ENCODE results near the gene BGN.

The BGN gene

GRCh38 chrX:153530411-153531129 lies 35.8 kb downstream of the BGN start:
- DNase-seq (ENCODE audit: low spot score) = no peak

GRCh38 chrX:153533091-153533490 lies 38.3 kb downstream of the BGN start:
- DNase-seq (ENCODE audit: low spot score) = no peak

DNA sequence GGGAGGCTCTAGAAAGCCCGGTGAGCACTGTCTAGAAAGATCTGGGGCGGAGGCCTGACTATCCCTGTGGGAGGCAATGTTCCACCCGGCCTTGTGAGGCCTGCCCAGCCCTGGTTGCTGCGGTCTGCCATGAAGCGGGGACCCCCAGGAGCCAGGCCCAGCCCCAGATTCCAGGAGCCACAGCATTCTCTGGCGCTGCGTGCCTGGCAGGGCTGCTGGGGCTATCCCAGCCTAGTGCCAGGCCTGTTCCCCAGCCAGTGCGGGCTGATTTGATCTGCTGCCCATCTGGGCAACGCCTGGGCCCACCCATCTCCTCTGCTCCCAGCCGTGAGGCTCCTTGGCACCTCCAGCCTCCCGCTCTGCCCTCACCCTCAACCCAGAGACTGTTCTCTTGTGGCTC lies 42.3 kb downstream of the BGN start:
- no peak for DNase-seq (ENCODE audit: low spot score)

DNA sequence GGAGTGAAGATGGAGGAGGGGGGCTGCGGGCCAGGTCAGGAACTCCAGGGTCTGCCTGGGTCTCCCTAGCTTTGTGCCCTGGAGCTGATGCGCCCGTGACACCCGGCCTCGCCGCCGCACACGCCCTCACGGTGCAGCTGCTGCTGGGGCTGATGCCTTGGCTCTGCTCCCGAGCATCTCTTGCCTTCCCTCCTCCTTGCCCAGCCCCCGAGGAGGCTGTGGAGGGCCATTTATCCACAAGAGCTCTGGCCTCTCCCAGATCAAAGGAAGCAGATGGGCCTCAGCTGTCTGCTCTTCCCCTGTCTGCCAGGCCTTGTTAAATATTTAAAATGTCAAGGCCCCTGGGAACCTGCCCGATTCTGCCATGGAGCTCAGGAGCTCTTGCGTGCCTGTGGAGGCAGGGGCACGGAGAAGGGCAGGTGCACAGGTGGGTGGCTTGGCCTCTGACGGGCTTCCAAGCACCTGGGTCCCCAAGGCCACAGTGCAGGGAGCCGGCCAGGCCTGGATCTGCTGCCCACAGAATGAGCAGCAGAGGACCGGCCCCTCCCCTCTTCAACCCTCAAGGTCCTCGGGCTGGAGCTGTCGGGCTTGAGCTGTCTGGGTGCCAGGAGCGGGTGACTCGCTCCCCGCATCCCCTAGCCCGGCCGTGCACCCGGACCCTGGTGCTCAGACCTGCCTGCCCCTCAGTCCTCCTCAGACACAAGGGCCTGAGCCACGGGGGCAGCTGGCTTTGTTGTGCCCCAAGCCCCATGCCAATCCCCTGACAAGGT lies 42.9 kb downstream of the BGN start:
- no peak for DNase-seq (ENCODE audit: low spot score)

- no peak for DNase-seq (ENCODE audit: low spot score)
Measured at GRCh38 chrX:153538424-153538823, 43.6 kb downstream of the BGN start.

- DNase-seq (ENCODE audit: low spot score) = peak; percentile 82
Measured at GRCh38 chrX:153539171-153539978, 44.6 kb downstream of the BGN start.

DNA sequence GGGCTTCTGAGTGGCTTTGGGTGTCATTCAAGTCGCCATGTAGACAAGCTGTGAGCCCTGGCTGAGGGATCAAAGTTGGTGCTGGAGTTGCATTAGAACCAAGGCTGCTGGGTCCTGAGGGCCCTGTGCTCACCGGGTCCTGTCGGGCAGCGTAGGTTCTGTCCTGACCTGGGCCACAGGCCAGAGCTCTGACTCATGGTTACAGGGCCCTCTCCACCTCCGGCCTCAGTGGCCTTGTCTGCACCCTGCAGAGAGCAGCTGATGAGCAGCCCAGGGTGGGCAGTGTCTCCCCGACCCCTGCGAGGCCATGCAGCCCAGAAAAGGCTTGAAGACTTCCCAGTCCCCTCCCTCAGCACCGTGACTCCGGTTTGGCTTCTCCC lies 45.2 kb downstream of the BGN start:
- DNase-seq (ENCODE audit: low spot score) = no peak

- DNase-seq (ENCODE audit: low spot score) = no peak
Measured at GRCh38 chrX:153544727-153545126, 49.9 kb downstream of the BGN start.

DNA sequence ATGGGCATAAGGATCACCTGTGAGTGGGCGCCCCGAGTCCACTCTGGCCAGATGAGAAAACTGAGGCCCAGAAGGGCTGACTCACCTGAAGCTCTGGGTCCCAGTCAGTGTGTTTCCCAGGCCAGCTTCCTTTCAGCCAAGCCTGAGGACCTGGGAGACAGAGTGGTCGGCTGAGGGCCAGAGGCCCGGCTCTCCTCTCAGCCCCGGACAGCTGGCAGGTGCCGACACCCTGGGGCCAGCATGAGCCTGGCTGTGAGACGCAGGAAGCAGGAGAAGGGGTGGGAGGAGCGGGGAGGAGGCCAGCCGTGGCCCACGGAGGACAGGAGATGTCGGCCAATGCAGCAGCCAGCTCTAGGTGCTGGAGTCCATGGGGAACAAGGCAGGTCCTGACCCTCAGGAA lies 51.6 kb downstream of the BGN start:
- no peak for DNase-seq (ENCODE audit: low spot score)

DNA sequence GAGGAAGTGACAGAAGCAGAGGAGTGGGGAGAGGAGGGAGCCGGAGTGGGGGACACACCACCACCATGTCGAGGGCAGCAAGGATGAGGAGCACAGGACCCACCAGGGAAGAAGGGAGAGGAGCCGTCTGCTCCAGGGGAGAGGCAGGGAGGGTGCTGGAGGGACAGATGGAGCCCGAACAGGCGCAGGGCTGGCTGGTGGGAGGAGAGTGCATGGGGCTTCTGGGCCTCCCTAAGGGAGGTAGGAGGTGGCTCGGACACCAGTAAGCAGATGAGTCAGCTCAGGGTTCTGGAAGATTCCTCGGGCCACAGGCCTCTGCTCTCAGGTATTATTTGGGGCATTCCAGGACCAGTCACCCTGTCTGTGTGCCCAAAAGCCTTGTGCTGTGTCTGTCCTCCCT lies 52.4 kb downstream of the BGN start:
- DNase-seq (ENCODE audit: low spot score) = no peak

- no peak for DNase-seq (ENCODE audit: low spot score)
Measured at GRCh38 chrX:153549231-153549630, 54.5 kb downstream of the BGN start.

DNA sequence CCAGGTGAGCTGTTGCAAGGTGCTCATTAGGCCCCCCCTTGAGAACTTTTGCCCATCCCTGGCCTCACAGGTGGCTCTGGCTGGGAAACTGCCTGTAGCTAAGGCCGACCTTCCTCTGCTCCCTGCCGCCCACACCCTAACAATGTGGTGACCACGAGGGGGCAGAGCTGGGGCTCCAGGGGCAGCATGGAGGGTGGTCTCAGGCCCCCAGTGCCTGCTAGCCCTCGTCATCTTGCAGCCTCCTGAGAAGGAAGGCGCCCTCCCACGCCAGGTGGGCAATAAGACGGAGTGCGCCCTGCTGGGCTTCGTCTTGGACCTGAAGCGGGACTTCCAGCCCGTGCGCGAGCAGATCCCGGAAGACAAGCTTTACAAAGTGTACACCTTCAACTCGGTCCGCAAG lies 55.0 kb downstream of the BGN start:
- no peak for DNase-seq (ENCODE audit: low spot score)

- no peak for DNase-seq (ENCODE audit: low spot score)
Measured at GRCh38 chrX:153551135-153551534, 56.4 kb downstream of the BGN start.

DNA sequence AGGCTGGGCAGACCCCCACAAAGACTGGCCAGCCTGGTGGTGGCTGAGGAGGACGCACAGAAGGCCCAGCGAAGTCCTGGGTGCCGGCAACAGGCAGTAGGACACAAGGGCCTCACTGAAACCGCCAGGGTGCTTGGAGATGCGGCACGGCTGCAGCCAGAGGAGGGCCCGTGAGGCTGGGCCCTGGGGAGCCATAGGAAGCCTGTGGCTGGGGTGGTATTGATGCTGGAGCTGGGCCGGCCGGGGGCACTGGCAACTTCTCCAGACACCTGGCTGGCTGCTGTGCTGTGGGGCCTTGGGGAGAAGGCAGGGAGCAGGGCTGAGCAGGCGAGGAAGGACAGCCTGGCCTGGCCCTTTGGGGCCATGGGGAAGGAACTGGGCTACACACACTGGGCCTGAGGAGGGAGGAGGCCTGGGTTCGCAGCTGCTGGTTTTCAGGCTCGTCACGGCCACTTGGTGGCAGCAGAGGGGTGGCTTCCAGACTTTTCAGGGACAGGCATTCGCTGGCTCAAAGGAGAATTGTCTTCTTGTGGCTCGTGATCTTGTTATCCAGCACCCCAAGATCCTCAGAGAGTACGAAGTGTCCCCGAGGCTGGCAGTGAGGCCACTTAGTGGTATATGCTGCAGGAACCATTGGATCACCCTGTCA lies 59.9 kb downstream of the BGN start:
- DNase-seq (ENCODE audit: low spot score) = peak; percentile 86

GRCh38 chrX:153556767-153557166 lies 62.0 kb downstream of the BGN start:
- no peak for DNase-seq (ENCODE audit: low spot score)

GRCh38 chrX:153557618-153558355 lies 63.0 kb downstream of the BGN start:
- DNase-seq (ENCODE audit: low spot score) = no peak
